Body of pancreas (tissue), 4 donors: ENCODE measurements around the gene TUBGCP5. TPM values are rescaled to one million over a fixed set of nuclear protein-coding genes. Genes with fewer than 3 reads are reported as not detected.

Source experiments
- ATAC-seq: fragments of 150-250 bp; one replicate; pipeline ENCODE4 v1.9.1; 2016
- DNase-seq, 4 donors: peaks; one replicate each; pipeline ENCODE4 v3.0.0-alpha.2; 2019
- H3K27ac ChIP-seq, 4 donors: fragments of 200-600 bp; sonication (generic); 1 replicate in 3 of 4; 2 replicates in 1 of 4; pipeline versions ENCODE4 v1.5.1 to v1.6.1; 2016 to 2019; ENCODE audit warnings: mild to moderate bottlenecking in 1 of 4, mixed read lengths in 1 of 4, moderate library complexity in 1 of 4
- H3K27me3 ChIP-seq, 2 donors: fragments of 200-600 bp; sonication (generic); one replicate each; pipeline ENCODE4 v1.6.0; 2016; ENCODE audit warnings: mild to moderate bottlenecking in 1 of 2
- H3K36me3 ChIP-seq, 2 donors: fragments of 200-600 bp; sonication (generic); replicated peaks in 1 of 2; 2 replicates each; pipeline ENCODE4 v1.5.1; 2016; ENCODE audit warnings: low read depth in 2 of 2; ENCODE audit not compliant: insufficient read depth in 1 of 2
- H3K4me1 ChIP-seq: fragments of 200-600 bp; sonication (generic); one replicate; pipeline ENCODE4 v1.6.0; 2016
- H3K4me3 ChIP-seq, 2 donors: fragments of 200-600 bp; sonication (generic); 1 replicate in 1 of 2; 2 replicates in 1 of 2; pipeline ENCODE4 v1.5.1; 2016 to 2019
- H3K9me3 ChIP-seq, 3 donors: fragments of 200-600 bp; sonication (generic); 1 replicate in 2 of 3; 2 replicates in 1 of 3; pipeline ENCODE4 v1.5.1; 2016
- CTCF ChIP-seq, 7 experiments: fragments of 450-650 bp in 4 of 7; fragments of 200-600 bp in 3 of 7; sonication (generic) in 3 of 7; IDR thresholded peaks; one replicate each; pipeline ENCODE4 v1.5.1; 2016 to 2019; ENCODE audit warnings: antibody characterized with exemption in 7 of 7
- POLR2A ChIP-seq, 3 donors: fragments of 450-650 bp; IDR thresholded peaks; one replicate each; pipeline ENCODE4 v1.6.1; 2016; ENCODE audit warnings: antibody characterized with exemption in 3 of 3, mild to moderate bottlenecking in 2 of 3
- WGBS, 2 donors: methylation state at CpG; one replicate each; pipeline ENCODE4 v1.1.5; 2017; 5-methylcytosine and 5-hydroxymethylcytosine counted together
- intact Hi-C: fragments of 100-400 bp; cut with DNase I; formaldehyde crosslinking; loops from one replicate; pipeline ENCODE4 v1.15.1; 2023
- total RNA-seq, 2 donors: library from RNA; depleted of rRNA; stranded (reverse); fragments of >200 nt; gene quantifications; one replicate each; pipeline ENCODE4 v1.1.0, GENCODE V29; 2016

Gene TUBGCP5
- total RNA-seq, 2 donors from 2014 or later: 12.2 to 12.7 TPM

GRCh38 chr15:23067416-23067815, 28.0 kb upstream of the TUBGCP5 start:
- H3K36me3 ChIP-seq: no peaks in the 10 kb centered on the region
- H3K4me1 ChIP-seq: no peaks in the 10 kb centered on the region
- no peaks in the 10 kb centered on the region for H3K9me3 ChIP-seq
- no peak for DNase-seq
- intact Hi-C loops: no loop called here
- no peak for ATAC-seq
- no peak overlapping the region for H3K4me3 ChIP-seq
- WGBS, 2 donors: 90 to 93% methylated on average over 14 to 15 of the region's 15 CpGs
- H3K27ac ChIP-seq: no peak overlapping the region
- no peak for TF ChIP-seq POLR2A (IDR thresholded peaks at IDR 0.05)
- TF ChIP-seq CTCF (IDR thresholded peaks at IDR 0.05): no peak
- no peaks in the 10 kb centered on the region for H3K27me3 ChIP-seq

GRCh38 chr15:23065836-23066235, 26.5 kb upstream of the TUBGCP5 start:
- no peaks in the 10 kb centered on the region for H3K9me3 ChIP-seq
- no peaks in the 10 kb centered on the region for H3K27me3 ChIP-seq
- ATAC-seq: no peak
- no peak overlapping the region for H3K27ac ChIP-seq
- intact Hi-C loops: no loop called here
- H3K4me3 ChIP-seq: no peak overlapping the region
- no peaks in the 10 kb centered on the region for H3K36me3 ChIP-seq
- no peak for DNase-seq
- no peak for TF ChIP-seq POLR2A (IDR thresholded peaks at IDR 0.05)
- TF ChIP-seq CTCF (IDR thresholded peaks at IDR 0.05): no peak
- WGBS, 2 donors: 87 to 92% methylated on average over 23 of the region's 23 CpGs
- no peaks in the 10 kb centered on the region for H3K4me1 ChIP-seq

GRCh38 chr15:23064156-23064555, 24.8 kb upstream of the TUBGCP5 start:
- Histone ChIP-seq H3K4me3 (no peak overlapping the region), H3K27ac (no peak overlapping the region), H3K9me3 (no peaks in the 10 kb centered on the region), H3K4me1 (no peaks in the 10 kb centered on the region), H3K27me3 (no peaks in the 10 kb centered on the region), H3K36me3 (no peaks in the 10 kb centered on the region)
- no peak for DNase-seq
- ATAC-seq: no peak
- intact Hi-C loops: no loop called here
- TF ChIP-seq POLR2A (IDR thresholded peaks at IDR 0.05) (no peak), CTCF (IDR thresholded peaks at IDR 0.05) (no peak)
- WGBS, 2 donors: 72% methylated on average over 5 of the region's 5 CpGs; no CpG with 5 or more reads in 1 of the 2 donors

GRCh38 chr15:23057707-23058106, 18.3 kb upstream of the TUBGCP5 start:
- H3K4me1 ChIP-seq: no peaks in the 10 kb centered on the region
- H3K27me3 ChIP-seq: no peaks in the 10 kb centered on the region
- DNase-seq: no peak
- H3K36me3 ChIP-seq: no peaks in the 10 kb centered on the region
- no peak overlapping the region for H3K4me3 ChIP-seq
- TF ChIP-seq POLR2A (IDR thresholded peaks at IDR 0.05) (no peak), CTCF (IDR thresholded peaks at IDR 0.05) (no peak)
- no peak overlapping the region for H3K27ac ChIP-seq
- no peak for ATAC-seq
- intact Hi-C loops: no loop called here
- no peaks in the 10 kb centered on the region for H3K9me3 ChIP-seq

- Histone ChIP-seq H3K27ac (no peak overlapping the region), H3K27me3 (no peaks in the 10 kb centered on the region), H3K36me3 (no peaks in the 10 kb centered on the region), H3K9me3 (no peaks in the 10 kb centered on the region), H3K4me1 (no peaks in the 10 kb centered on the region), H3K4me3 (no peak overlapping the region)
- TF ChIP-seq CTCF (IDR thresholded peaks at IDR 0.05) (no peak), POLR2A (IDR thresholded peaks at IDR 0.05) (no peak)
- DNase-seq: no peak
- intact Hi-C loops: no loop called here
- 63 to 66% methylated on average over 5 of the region's 5 CpGs for WGBS, 2 donors
- ATAC-seq: no peak
Measured at GRCh38 chr15:23055316-23055715, 15.9 kb upstream of the TUBGCP5 start.
